HEK293T (cell line): ENCODE measurements around the gene DRAP1.
A peak's percentile ranks its signal among the peaks of the same experiment; 100 is the strongest.

Experiments used
- CTCF ChIA-PET: fragments of 350-600 bp; formaldehyde crosslinking; extraction: SDS; loops from one replicate; lab custom pipeline; 2021; ENCODE audit warnings: antibody characterized with exemption, inconsistent platforms; lab: Yijun Ruan, JAX
- POLR2A ChIA-PET: fragments of 350-600 bp; formaldehyde crosslinking; extraction: SDS; loops from one replicate; lab custom pipeline; 2020; ENCODE audit warnings: antibody characterized with exemption, inconsistent platforms; lab: Yijun Ruan, JAX
- DNase-seq: peaks from one replicate; pipeline ENCODE4 v3.0.0; 2012; ENCODE audit warnings: mixed read lengths; ENCODE audit errors: extremely low spot score
- ARNT ChIP-seq: fragments of 450-650 bp; IDR thresholded peaks from 2 replicates; pipeline ENCODE4 v1.6.1; 2017; ENCODE audit warnings: mild to moderate bottlenecking
- BHLHE40 ChIP-seq: fragments of 450-650 bp; IDR thresholded peaks from 2 replicates; pipeline ENCODE4 v1.6.1; 2016; ENCODE audit warnings: mild to moderate bottlenecking, moderate library complexity, borderline replicate concordance
- CTBP1 ChIP-seq: fragments of 450-650 bp; IDR thresholded peaks from 2 replicates; pipeline ENCODE4 v1.6.1; 2016; ENCODE audit warnings: borderline replicate concordance
- ELF4 ChIP-seq: fragments of 450-650 bp; IDR thresholded peaks from 2 replicates; pipeline ENCODE4 v1.6.1; 2017; ENCODE audit warnings: antibody characterized with exemption
- FOXA1 ChIP-seq: fragments of 450-650 bp; IDR thresholded peaks from 2 replicates; pipeline ENCODE4 v1.6.1; 2016; ENCODE audit warnings: mild to moderate bottlenecking
- FOXK2 ChIP-seq: fragments of 450-650 bp; IDR thresholded peaks from 2 replicates; pipeline ENCODE4 v1.6.1; 2016; ENCODE audit warnings: mild to moderate bottlenecking
- FOXM1 ChIP-seq: fragments of 450-650 bp; IDR thresholded peaks from 2 replicates; pipeline ENCODE4 v1.6.1; 2017; ENCODE audit warnings: mild to moderate bottlenecking, borderline replicate concordance
- HDGF ChIP-seq: fragments of 450-650 bp; IDR thresholded peaks from 2 replicates; pipeline ENCODE4 v1.6.1; 2017; ENCODE audit warnings: antibody characterized with exemption, borderline replicate concordance
- L3MBTL2 ChIP-seq: fragments of 450-650 bp; conservative IDR thresholded peaks from 2 replicates; pipeline ENCODE4 v1.6.1; 2016; ENCODE audit warnings: mild to moderate bottlenecking
- LEF1 ChIP-seq: fragments of 450-650 bp; IDR thresholded peaks from 2 replicates; pipeline ENCODE4 v1.6.1; 2017; ENCODE audit warnings: mild to moderate bottlenecking, borderline replicate concordance
- NFRKB ChIP-seq: fragments of 450-650 bp; IDR thresholded peaks from 2 replicates; pipeline ENCODE4 v1.6.1; 2016; ENCODE audit warnings: mild to moderate bottlenecking, moderate library complexity
- SP1 ChIP-seq: fragments of 450-650 bp; IDR thresholded peaks from 2 replicates; pipeline ENCODE4 v1.6.1; 2017
- SUZ12 ChIP-seq: fragments of 450-650 bp; IDR thresholded peaks from 2 replicates; pipeline ENCODE4 v1.6.1; 2016; ENCODE audit warnings: mild to moderate bottlenecking
- TARDBP ChIP-seq: fragments of 450-650 bp; IDR thresholded peaks from 2 replicates; pipeline ENCODE4 v1.6.1; 2016
- ZNF384 ChIP-seq: fragments of 450-650 bp; IDR thresholded peaks from 2 replicates; pipeline ENCODE4 v1.6.1; 2016
- TF ChIP-seq, protein P1 (sequence below): fragments of 450-650 bp; IDR thresholded peaks from 2 replicates; pipeline ENCODE4 v1.6.1; 2016

The DRAP1 gene

DNA sequence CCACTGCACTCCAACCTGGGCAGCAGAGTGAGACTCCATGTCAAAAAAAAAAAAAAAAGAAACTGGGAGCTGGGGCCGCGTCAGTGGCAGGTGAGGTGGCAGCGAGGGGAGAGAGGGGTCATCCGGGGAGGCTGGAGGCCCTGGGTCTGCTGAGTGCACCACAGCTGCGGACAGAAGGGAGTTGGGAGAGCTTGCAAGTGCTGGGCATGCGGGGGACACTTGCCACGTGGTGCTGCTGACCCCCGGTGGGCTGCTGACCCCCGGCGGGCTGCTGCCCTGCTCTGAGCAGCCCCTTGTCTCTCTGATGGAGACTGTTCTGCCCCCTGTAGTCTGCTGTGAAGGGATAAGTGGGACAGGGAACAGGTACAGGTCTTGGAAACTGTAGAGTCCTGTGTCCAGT, 2.6 kb downstream of the DRAP1 start:
- TF ChIP-seq TARDBP, result no peak
- no peak for TF ChIP-seq LEF1
- ChIA-PET CTCF (interaction anchor here (0.7 kb wide), 1 partner anchor 34 kb away, joined by 3 read pairs; the partner anchor contains the start of gene FIBP), POLR2A (no interaction called here)
- DNase-seq, result no peak

DNA sequence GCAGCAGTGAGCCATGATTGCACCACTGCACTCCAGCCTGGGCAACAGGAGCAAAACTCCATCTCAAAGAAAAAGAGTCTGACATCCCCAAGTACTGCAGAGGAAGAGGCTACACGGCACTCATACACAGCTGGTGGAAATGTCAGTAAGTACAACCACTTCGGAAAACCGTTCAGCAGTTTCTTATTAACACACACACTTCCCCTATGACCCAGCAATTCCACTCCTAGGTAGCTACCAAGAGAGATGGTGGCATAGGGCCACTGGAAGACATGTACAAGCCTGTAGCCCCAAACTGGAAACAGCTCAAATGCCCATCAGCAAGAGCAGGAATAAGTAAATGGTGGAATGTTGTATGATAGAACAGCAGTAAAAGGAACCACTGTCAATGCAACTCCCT, 3.3 kb downstream of the DRAP1 start:
- TF ChIP-seq HDGF, result no peak
- TF ChIP-seq NFRKB, result no peak
- no peak for TF ChIP-seq ARNT
- no peak for TF ChIP-seq CTBP1
- no peak for TF ChIP-seq FOXK2
- no peak for TF ChIP-seq FOXA1
- TF ChIP-seq BHLHE40, result no peak
- no peak for TF ChIP-seq ZNF384
- no peak for DNase-seq
- ChIA-PET CTCF (no interaction called here), POLR2A (interaction anchor here (1.1 kb wide), 1 partner anchor 9 kb away, joined by 3 read pairs; no protein-coding TSS in a partner anchor)

DNA sequence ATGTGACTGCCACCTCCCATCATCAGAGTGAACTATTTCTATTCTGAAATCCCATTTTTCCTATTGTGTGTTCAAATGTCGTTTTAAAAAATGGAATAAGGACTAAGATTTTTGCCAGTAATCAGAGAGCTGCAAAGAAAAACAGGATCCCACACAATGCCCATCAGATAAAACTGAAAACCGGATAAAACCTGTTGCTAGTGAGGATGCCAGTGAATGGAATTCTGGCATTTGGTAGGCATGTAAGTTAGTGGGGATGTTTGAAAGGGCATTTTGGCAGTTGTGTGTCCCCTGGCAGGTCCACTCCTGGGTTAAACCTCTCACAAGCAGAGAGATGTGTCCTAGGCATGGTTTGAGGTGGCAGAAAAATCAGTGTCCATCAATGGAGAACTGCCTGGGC, 6.2 kb downstream of the DRAP1 start:
- POLR2A ChIA-PET, result no interaction called here
- TF ChIP-seq TARDBP, result no peak
- no peak for TF ChIP-seq SP1

DNA sequence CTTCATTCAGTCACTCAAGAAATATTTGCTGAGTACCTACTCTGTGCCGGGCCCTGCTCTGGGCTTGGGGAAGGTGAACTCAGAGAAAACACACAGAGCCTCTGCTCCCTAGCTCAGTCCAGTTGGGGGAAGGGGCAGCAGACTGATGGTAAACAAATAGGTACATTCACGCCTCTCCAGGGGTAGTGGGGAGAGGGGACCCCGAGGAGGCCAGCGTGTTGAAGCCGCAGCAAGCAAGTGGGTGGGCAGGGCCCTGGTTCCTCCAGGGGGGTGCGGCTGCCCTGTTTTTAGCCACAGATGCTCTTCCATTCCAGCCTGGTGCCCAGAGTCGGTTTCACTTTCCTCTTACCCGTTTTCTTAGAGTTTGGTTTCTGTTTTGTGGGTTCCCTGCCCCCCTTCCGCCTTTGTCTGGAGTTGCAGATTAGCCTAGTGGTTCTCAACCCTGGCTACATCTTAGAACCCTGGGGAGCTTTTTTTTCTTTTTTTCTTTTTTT, 8.7 kb downstream of the DRAP1 start:
- no peak for TF ChIP-seq FOXM1
- no peak for TF ChIP-seq FOXK2
- no peak for TF ChIP-seq ZNF384
- TF ChIP-seq HDGF, result no peak
- no peak for TF ChIP-seq SP1
- TF ChIP-seq NFRKB, result no peak
- TF ChIP-seq L3MBTL2, result no peak
- ChIA-PET POLR2A (no interaction called here), CTCF (no interaction called here)
- DNase-seq, result no peak

More for the DNA sequence above, 6.2 kb downstream of the DRAP1 start:
- DNase-seq, result no peak
- CTCF ChIA-PET, result no interaction called here

DNA sequence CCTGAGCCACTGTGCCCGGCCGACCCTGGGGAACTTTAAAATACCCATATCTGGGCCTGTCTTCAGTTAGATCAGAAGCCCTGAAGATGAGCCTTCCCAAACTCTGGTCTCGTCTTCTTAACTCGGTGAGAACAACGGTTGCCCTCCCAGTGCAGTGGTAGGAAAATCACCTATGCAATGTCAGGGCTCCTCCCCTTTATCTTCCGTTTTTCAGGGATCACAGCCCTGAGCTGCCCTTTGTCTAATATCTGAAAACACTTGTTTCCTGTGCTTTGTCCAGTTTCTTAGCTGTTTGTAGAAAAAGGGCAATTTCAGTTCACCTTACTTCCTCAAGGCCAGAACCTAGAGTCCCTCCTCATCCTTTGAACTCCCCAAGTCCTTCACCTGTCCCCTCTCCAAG, 9.4 kb downstream of the DRAP1 start:
- POLR2A ChIA-PET, result no interaction called here
- DNase-seq, result no peak
- CTCF ChIA-PET, result no interaction called here
- TF ChIP-seq SUZ12 (no peak), FOXK2 (no peak), ARNT (no peak), FOXM1 (no peak), FOXA1 (no peak)

DNA sequence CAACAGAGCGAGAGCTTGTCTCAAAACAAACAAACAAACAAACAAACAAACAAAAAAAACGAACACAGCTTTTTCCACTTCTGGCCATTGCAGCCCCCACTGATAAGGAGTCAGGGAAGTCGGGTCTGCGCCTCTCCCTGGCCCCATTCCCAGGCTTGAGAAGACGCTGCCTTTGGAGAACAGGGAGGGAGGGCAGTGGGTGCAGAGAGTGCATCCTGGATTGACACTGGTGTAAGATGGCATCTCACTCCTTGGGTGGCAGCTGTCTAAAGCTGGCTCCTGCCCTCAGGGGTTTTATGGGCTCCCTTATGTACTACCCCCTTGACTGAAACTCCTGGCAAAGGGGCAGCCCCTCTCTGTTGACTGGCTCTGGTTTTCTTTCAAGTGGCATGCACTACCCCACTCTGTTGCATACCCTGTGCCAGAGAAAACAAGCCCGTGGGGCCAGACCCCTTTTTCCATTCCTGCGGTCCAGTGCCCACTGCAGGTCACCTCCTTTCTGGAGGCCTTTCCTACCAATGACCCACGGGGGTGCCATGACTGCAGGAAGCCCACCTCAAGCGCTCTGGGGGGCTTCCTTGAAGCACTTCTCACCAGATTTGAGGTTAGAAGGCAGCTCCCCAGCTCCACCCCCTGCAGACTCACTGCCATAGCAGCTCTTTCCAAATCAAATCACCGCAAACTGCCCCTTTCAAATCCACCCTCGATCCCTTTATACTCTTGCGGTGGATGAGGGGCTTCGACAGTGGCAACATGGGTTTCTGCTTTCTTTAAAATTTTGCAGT, 12.7 kb downstream of the DRAP1 start:
- ChIA-PET CTCF (interaction anchor here (0.7 to 1.4 kb wide), 2 partner anchors 31 to 43 kb away, joined by 3 to 6 read pairs; partner anchors contain the start of gene FIBP), POLR2A (interaction anchor here (0.8 to 1.5 kb wide), 2 partner anchors 9 to 44 kb away, joined by 3 to 4 read pairs; partner anchors contain the start of gene FIBP)
- TF ChIP-seq HDGF (no peak), SUZ12 (no peak)
- DNase-seq, result no peak

DNA sequence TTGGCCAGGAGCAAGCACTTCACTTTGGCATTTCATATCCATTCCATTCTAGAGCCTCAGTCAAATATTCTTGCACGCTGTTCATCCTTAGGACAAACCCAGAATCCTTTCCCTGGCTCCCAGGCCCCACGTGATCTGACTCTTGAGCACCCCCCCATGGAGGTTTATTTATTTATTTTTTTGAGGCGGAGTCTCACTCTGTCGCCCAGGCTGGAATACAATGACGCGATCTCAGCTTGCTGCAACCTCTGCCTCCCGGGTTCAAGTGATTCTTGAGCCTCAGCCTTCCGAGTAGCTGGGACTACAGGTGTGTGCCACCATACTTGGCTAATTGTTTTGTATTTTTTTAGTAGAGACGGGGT, 13.3 kb downstream of the DRAP1 start:
- CTCF ChIA-PET, result interaction anchor here (0.7 to 1.4 kb wide), 2 partner anchors 32 to 44 kb away, joined by 3 to 6 read pairs; partner anchors contain the start of gene FIBP
- TF ChIP-seq FOXK2 (no peak), ARNT (no peak), L3MBTL2 (peak; percentile 41; the same call in 1 of the 2 replicates), TARDBP (no peak), ZNF384 (no peak), FOXM1 (no peak), FOXA1 (no peak), HDGF (no peak)
- DNase-seq, result peak; percentile 57
- POLR2A ChIA-PET, result interaction anchor here (1.1 to 1.5 kb wide), 3 partner anchors 42 to 73 kb away, joined by 3 to 4 read pairs (median 3); partner anchors contain the start of genes CCDC85B, FIBP and MUS81

DNA sequence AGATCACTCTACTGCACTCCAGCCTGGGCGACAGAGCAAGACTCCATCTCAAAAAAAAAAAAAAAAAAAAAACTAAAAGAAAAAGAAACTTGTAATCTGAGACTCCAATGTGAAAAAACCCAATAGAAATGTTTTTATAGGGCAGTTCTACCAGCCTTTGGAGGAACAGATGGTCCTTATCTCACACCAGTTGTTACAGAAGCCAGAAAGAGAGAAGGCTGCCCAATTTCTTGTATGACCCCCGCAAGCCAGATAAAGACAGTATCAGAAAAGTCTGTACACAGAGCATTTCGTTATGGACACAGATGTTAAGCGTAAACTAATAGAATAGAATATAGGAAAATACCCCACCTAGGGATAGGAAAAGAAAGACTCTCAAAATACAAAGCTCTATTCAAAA, 14.8 kb downstream of the DRAP1 start:
- ChIA-PET POLR2A (no interaction called here), CTCF (no interaction called here)
- DNase-seq, result no peak
- TF ChIP-seq ZNF384 (peak; percentile 46; the same call in 1 of the 2 replicates), BHLHE40 (no peak)

DNA sequence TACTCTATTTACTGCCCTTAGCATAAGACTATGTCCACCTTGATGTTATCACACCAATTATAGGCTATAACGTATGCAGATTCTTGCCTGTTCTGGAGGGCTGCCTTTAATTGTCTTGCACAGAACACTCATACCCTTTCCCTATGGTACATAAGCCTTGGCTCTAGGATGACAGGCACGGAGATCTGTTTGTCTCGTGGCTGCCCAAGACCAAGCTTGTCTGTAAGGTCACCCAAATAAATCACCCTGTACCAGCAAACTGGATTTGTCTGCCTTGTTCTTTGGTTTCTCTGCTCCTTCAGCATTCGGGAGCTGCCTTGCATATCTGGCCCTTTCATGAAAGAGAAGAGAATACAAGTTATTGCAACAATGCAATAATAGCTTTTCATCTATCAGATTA, 18.5 kb downstream of the DRAP1 start:
- no peak for DNase-seq
- ChIA-PET CTCF (interaction anchor here (0.8 kb wide), 1 partner anchor 45 kb away, joined by 3 read pairs; no protein-coding TSS in a partner anchor), POLR2A (interaction anchor here (1.7 kb wide), 1 partner anchor 47 kb away, joined by 3 read pairs; no protein-coding TSS in a partner anchor)
- no peak for TF ChIP-seq ARNT
- TF ChIP-seq TARDBP, result no peak
- no peak for TF ChIP-seq ELF4
- no peak for TF ChIP-seq SUZ12
- no peak for TF ChIP-seq HDGF
- TF ChIP-seq LEF1, result no peak
- no peak for TF ChIP-seq NFRKB
- TF ChIP-seq BHLHE40, result no peak
- TF ChIP-seq SP1, result no peak
- no peak for TF ChIP-seq CTBP1
- TF ChIP-seq FOXK2, result no peak
- TF ChIP-seq, protein P1, sequence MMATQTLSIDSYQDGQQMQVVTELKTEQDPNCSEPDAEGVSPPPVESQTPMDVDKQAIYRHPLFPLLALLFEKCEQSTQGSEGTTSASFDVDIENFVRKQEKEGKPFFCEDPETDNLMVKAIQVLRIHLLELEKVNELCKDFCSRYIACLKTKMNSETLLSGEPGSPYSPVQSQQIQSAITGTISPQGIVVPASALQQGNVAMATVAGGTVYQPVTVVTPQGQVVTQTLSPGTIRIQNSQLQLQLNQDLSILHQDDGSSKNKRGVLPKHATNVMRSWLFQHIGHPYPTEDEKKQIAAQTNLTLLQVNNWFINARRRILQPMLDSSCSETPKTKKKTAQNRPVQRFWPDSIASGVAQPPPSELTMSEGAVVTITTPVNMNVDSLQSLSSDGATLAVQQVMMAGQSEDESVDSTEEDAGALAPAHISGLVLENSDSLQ, result no peak
- no peak for TF ChIP-seq FOXM1
